Glomerular endothelial cell (primary cell): ENCODE measurements around the gene ADAM22. TPM values are rescaled to one million over a fixed set of nuclear protein-coding genes. Genes with fewer than 3 reads are reported as not detected.
"Not testable (repeated sequence)": the region's sequence is repeated elsewhere in the genome, so short reads cannot be mapped to it uniquely, and the experiment has no call there.

Source experiments
- DNase-seq: peaks from one replicate; pipeline ENCODE4 v3.0.0-alpha.2; 2011; ENCODE audit warnings: low read depth, low spot score; ENCODE audit errors: extremely low read depth
- total RNA-seq: library from RNA; depleted of rRNA; stranded (reverse); fragments of >200 nt; gene quantifications from 2 replicates; pipeline ENCODE4 v1.2.3, GENCODE V29; 2015

ADAM22 gene
- total RNA-seq: 0.39 and 1.1 TPM in 2 replicates

- peak; percentile 20 for DNase-seq
These were observed at the start of gene ADAM22 for GRCh38 chr7:87933953-87934698. Gene ADAM22 (plus strand): TSS chr7:87934251. CDS start chr7:87934466, 215 bp downstream.

- DNase-seq: no peak
These were observed 49.0 kb upstream of the ADAM22 start for GRCh38 chr7:87885018-87885417.

- peak; percentile 39 for DNase-seq
These were observed 47.2 kb upstream of the ADAM22 start for GRCh38 chr7:87886875-87887274.

- DNase-seq: no peak
These were observed 38.7 kb upstream of the ADAM22 start for GRCh38 chr7:87895363-87895762.

GRCh38 chr7:87899255-87899654 is 34.8 kb upstream of the ADAM22 start:
- DNase-seq: no peak

- DNase-seq: not testable (repeated sequence)
These were observed 26.7 kb upstream of the ADAM22 start for GRCh38 chr7:87907136-87907906.

- not testable (repeated sequence) for DNase-seq
These were observed 25.2 kb upstream of the ADAM22 start for GRCh38 chr7:87908814-87909213.

- no peak for DNase-seq
These were observed 21.9 kb upstream of the ADAM22 start for GRCh38 chr7:87912121-87912520.

GRCh38 chr7:87918740-87919139 is 15.3 kb upstream of the ADAM22 start:
- DNase-seq: no peak

GRCh38 chr7:87919875-87920274 is 14.2 kb upstream of the ADAM22 start:
- no peak for DNase-seq

- no peak for DNase-seq
These were observed 13.5 kb upstream of the ADAM22 start for GRCh38 chr7:87920578-87920977.

GRCh38 chr7:87922759-87923395 is 11.2 kb upstream of the ADAM22 start:
- DNase-seq: not testable (repeated sequence)

GRCh38 chr7:87926581-87927461 is 7.2 kb upstream of the ADAM22 start:
- no peak for DNase-seq

- no peak for DNase-seq
These were observed 472 bp upstream of the ADAM22 start for GRCh38 chr7:87933605-87933952.

GRCh38 chr7:87934699-87935383 is 790 bp downstream of the ADAM22 start:
- no peak for DNase-seq

- no peak for DNase-seq
These were observed 1.3 kb downstream of the ADAM22 start for GRCh38 chr7:87935384-87935706.

- no peak for DNase-seq
These were observed 7.1 kb downstream of the ADAM22 start for GRCh38 chr7:87941138-87941537.

- DNase-seq: no peak
These were observed 10.5 kb downstream of the ADAM22 start for GRCh38 chr7:87944547-87944946.

- not testable (repeated sequence) for DNase-seq
These were observed 11.9 kb downstream of the ADAM22 start for GRCh38 chr7:87945926-87946325.

- DNase-seq: no peak
These were observed 14.3 kb downstream of the ADAM22 start for GRCh38 chr7:87948371-87948770.
